K562 (cell line): ENCODE measurements around the gene HAPLN2. TPM values are rescaled to one million over a fixed set of nuclear protein-coding genes. Genes with fewer than 3 reads are reported as not detected.

Source experiments
- ATAC-seq: fragments of 200-7000 bp; cut with Tn5 transposase; 3 replicates; pipeline ENCODE4 v1.9.1; 2020; ENCODE audit warnings: moderate library complexity
- BruUV-seq: library from RNA; stranded (reverse); fragments of 400-500 nt; replicated peaks from 2 replicates; lab custom pipeline; 2021; lab: Mats Ljungman, UMichigan
- CTCF ChIA-PET: fragments of 300-600 bp; formaldehyde crosslinking; extraction: SDS; loops from one replicate; lab custom pipeline; 2021; ENCODE audit warnings: low intra/inter-chr PET ratio; lab: Yijun Ruan, JAX
- POLR2A ChIA-PET: fragments of 300-600, 350-650 bp; sonication (Branson Sonifier 250); formaldehyde crosslinking; extraction: SDS; loops from one replicate; lab custom pipeline; 2021; ENCODE audit warnings: antibody characterized with exemption, inconsistent platforms; lab: Yijun Ruan, JAX
- DNase-seq, 4 experiments: peaks; one replicate each; pipeline versions ENCODE4 v3.0.0 to v3.0.0-alpha.2; 2011 to 2018; ENCODE audit warnings: low spot score in 3 of 4, mixed read lengths in 3 of 4; ENCODE audit errors: extremely low read depth in 1 of 4
- FAIRE-seq: peaks from 2 replicates; lab custom pipeline; 2011; peaks lifted over from hg19 to GRCh38; lab: Jason Lieb, UNC
- H2AFZ ChIP-seq: 2 replicates; pipeline ENCODE4 v1.6.0; 2011; ENCODE audit warnings: low read depth, low read length, control low read depth, inconsistent platforms
- H3K27ac ChIP-seq: fragments of 200-600 bp; 3 replicates; pipeline ENCODE4 v1.8.0; 2011; ENCODE audit warnings: low read depth, mild to moderate bottlenecking, control low read depth, inconsistent platforms, low read length, moderate library complexity, mixed read lengths; ENCODE audit errors: extremely low read depth
- H3K27me3 ChIP-seq, 2 experiments: fragments of 300-600 bp in 1 of 2; 2 replicates in 1 of 2; 3 replicates in 1 of 2; pipeline versions ENCODE4 v1.6.0 to v1.8.0; 2011; ENCODE audit warnings: inconsistent platforms in 2 of 2, low read length in 2 of 2, mild to moderate bottlenecking in 1 of 2, mixed read lengths in 1 of 2, moderate library complexity in 1 of 2; ENCODE audit not compliant: control insufficient read depth in 2 of 2, insufficient read depth in 2 of 2
- H3K36me3 ChIP-seq: fragments of 300-600 bp; 3 replicates; pipeline ENCODE4 v1.8.0; 2011; ENCODE audit warnings: mild to moderate bottlenecking, low read length, inconsistent platforms; ENCODE audit not compliant: control insufficient read depth, insufficient read depth
- H3K4me1 ChIP-seq, 2 experiments: fragments of 200-600 bp in 1 of 2; replicated peaks in 1 of 2; 2 replicates in 1 of 2; 3 replicates in 1 of 2; pipeline versions ENCODE4 v1.5.1 to v1.8.0; 2011; ENCODE audit warnings: inconsistent platforms in 2 of 2, low read length in 2 of 2, mild to moderate bottlenecking in 1 of 2, mixed read lengths in 1 of 2, moderate library complexity in 1 of 2; ENCODE audit not compliant: control insufficient read depth in 2 of 2, insufficient read depth in 2 of 2
- H3K4me2 ChIP-seq: 2 replicates; pipeline ENCODE4 v1.6.1; 2011; ENCODE audit warnings: low read length, control low read depth, inconsistent platforms, mixed read lengths; ENCODE audit not compliant: insufficient read depth
- H3K4me3 ChIP-seq: fragments of 200-600 bp; sonication (generic), shearing (Covaris generic); 2 replicates; pipeline ENCODE4 v1.5.1; 2016; ENCODE audit warnings: control low read depth, inconsistent platforms
- H3K79me2 ChIP-seq: fragments of 200-600 bp; 3 replicates; pipeline ENCODE4 v1.8.0; 2011; ENCODE audit warnings: low read length, inconsistent platforms; ENCODE audit not compliant: control insufficient read depth, insufficient read depth
- H3K9ac ChIP-seq, 2 experiments: 2 replicates each; pipeline versions ENCODE4 v1.6.0 to v1.6.1; 2011; ENCODE audit warnings: low read depth in 2 of 2, low read length in 2 of 2, control low read depth in 1 of 2, inconsistent platforms in 1 of 2, mild to moderate bottlenecking in 1 of 2, mixed read lengths in 1 of 2; ENCODE audit not compliant: insufficient read depth in 1 of 2
- H3K9me1 ChIP-seq: one replicate; pipeline ENCODE4 v1.6.0; 2011; ENCODE audit warnings: inconsistent platforms, mild to moderate bottlenecking, low read length, moderate library complexity; ENCODE audit not compliant: control insufficient read depth, insufficient read depth
- H3K9me3 ChIP-seq: replicated peaks from 2 replicates; pipeline ENCODE4 v1.5.1; 2011; ENCODE audit warnings: low read depth, low read length, inconsistent platforms; ENCODE audit not compliant: control insufficient read depth, insufficient read depth
- H4K20me1 ChIP-seq: replicated peaks from 2 replicates; pipeline ENCODE4 v1.6.1; 2011; ENCODE audit warnings: low read length, inconsistent platforms, mixed read lengths; ENCODE audit not compliant: control insufficient read depth, insufficient read depth
- CXXC5 ChIP-seq: fragments of 250-450 bp; sonication (Bioruptor Pico); IDR thresholded peaks from 2 replicates; pipeline ENCODE4 v1.8.0; 2022; ENCODE audit warnings: inconsistent platforms, mild to moderate bottlenecking, moderate library complexity
- DLX4 ChIP-seq: fragments of 250-450 bp; sonication (Bioruptor Pico); IDR thresholded peaks from 2 replicates; pipeline ENCODE4 v1.6.1; 2021; ENCODE audit warnings: mild to moderate bottlenecking
- NCOR1 ChIP-seq: fragments of 450-650 bp; IDR thresholded peaks from 2 replicates; pipeline ENCODE4 v1.6.1; 2016; ENCODE audit warnings: mild to moderate bottlenecking, moderate library complexity
- POLR2A ChIP-seq: fragments of 450-650 bp; conservative IDR thresholded peaks from 2 replicates; pipeline ENCODE4 v1.6.1; 2016
- POLR2B ChIP-seq: fragments of 450-650 bp; IDR thresholded peaks from 2 replicates; pipeline ENCODE4 v1.6.1; 2018; ENCODE audit warnings: low read depth; ENCODE audit not compliant: partially characterized antibody
- SUPT5H ChIP-seq: fragments of 450-650 bp; IDR thresholded peaks from 2 replicates; pipeline ENCODE4 v1.6.1; 2016
- TAF1 ChIP-seq: IDR thresholded peaks from 2 replicates; pipeline ENCODE4 v1.6.1; 2011; ENCODE audit warnings: mild to moderate bottlenecking, low read length, moderate library complexity; ENCODE audit not compliant: insufficient read depth, control insufficient read depth, severe bottlenecking; ENCODE audit errors: extremely low read depth
- ZBTB17 ChIP-seq: fragments of 450-650 bp; formaldehyde crosslinking; IDR thresholded peaks from 2 replicates; pipeline ENCODE4 v1.4.0; 2020; ENCODE audit warnings: mild to moderate bottlenecking
- WGBS: fragments of 100-300 bp; shearing (Covaris generic); methylation state at CpG from one replicate; pipeline ENCODE4 v1.1.6; 2016; ENCODE audit warnings: low coverage, mixed read lengths; ENCODE audit not compliant: insufficient coverage; ENCODE audit errors: missing lambda C conversion rate; 5-methylcytosine and 5-hydroxymethylcytosine counted together
- in situ Hi-C: fragments of 300-500 bp; cut with MboI; formaldehyde crosslinking; loops from 4 replicates; pipeline ENCODE4 v1.15.0; 2018; ENCODE audit warnings: inconsistent platforms, mixed read lengths
- intact Hi-C: fragments of 100-400 bp; cut with micrococcal nuclease; formaldehyde crosslinking; loops from 2 replicates; pipeline ENCODE4 v1.14.2; 2022
- polyA plus RNA-seq, 8 experiments: library from polyadenylated mRNA; depleted of rRNA in 4 of 8; stranded (reverse) in 5 of 8; unstranded in 3 of 8; fragments of >200 nt; fragmentation: Nextera tagmentation in 2 of 8; fragmentation: Illumina TruSeq in 1 of 8; extraction: Ambion mirVana in 2 of 8; extraction: Trizol in 1 of 8; gene quantifications; 2 replicates each; pipeline versions ENCODE4 v1.2.1 to v1.2.3, GENCODE V29; 2011 to 2014; ENCODE audit warnings: inconsistent platforms in 1 of 8, missing spikeins in 1 of 8
- total RNA-seq, 7 experiments: library from RNA; depleted of rRNA in 6 of 7; stranded (reverse); fragments of >200 nt in 6 of 7; fragmentation: Illumina TruSeq in 2 of 7; extraction: Trizol in 2 of 7; gene quantifications; 2 replicates each; pipeline versions ENCODE4 v1.2.1 to v1.2.3, GENCODE V29; 2011 to 2021; ENCODE audit warnings: low replicate concordance in 1 of 7

HAPLN2 gene
- total and polyA plus RNA-seq, 9 of the 15 experiments (the other 6 are each of a cell fraction or from before 2014, with no cell fraction given), result 0.14 to 5.2 (median 3.8) TPM; not detected in 4

- no peak for TF ChIP-seq ZBTB17 (CRISPR knock-in tag)
These were observed 25.0 kb upstream of the HAPLN2 start (continued) for GRCh38 chr1:156594190-156594589.

DNA sequence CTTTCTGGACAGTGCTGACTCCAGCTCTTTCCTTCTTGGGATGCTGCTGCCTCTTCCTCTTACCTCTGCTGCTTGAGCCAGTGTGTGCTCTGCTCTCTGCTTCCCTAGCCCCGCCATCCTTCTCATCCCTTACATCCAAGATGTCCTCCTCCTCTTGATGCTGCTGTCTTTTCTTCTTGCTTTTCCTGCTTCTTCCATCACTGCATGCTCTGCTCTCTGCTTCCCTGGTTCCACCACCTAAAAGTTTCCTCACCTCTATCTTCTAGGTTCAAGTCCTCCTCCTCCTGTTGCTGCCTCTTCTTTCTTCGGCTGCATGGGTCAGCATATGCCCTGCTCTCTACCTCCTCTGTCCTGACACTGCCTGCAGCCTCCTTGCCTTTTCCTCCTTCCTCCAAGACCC, 24.2 kb upstream of the HAPLN2 start:
- no peak overlapping the region for H3K4me2 ChIP-seq
- H3K27ac ChIP-seq, result no peak overlapping the region
- H3K36me3 ChIP-seq, result peaks cover 78% of the 10 kb centered on the region
- CTCF ChIA-PET, result no interaction called here
- in situ Hi-C loops (no loop called here), intact Hi-C loops (no loop called here)
- no peaks in the 10 kb centered on the region for H4K20me1 ChIP-seq
- no peak overlapping the region for H3K9ac ChIP-seq
- H2AFZ ChIP-seq, result no peak overlapping the region
- DNase-seq (no peak), ATAC-seq (no peak), FAIRE-seq (no peak)
- BruUV-seq, result TSS peak; percentile 76
- POLR2A ChIA-PET, result interaction anchor here (0.9 to 1.6 kb wide), 4 partner anchors 8 to 132 kb away, joined by 3 to 6 read pairs (median 4); no protein-coding TSS in a partner anchor
- H3K9me1 ChIP-seq, result no peaks in the 10 kb centered on the region
- WGBS, result 83% methylated on average over 2 of the region's 2 CpGs
- H3K4me1 ChIP-seq, result peaks cover 8 to 19% of the 10 kb centered on the region in 2 experiments; a peak in 4 of 5 replicates
- H3K9me3 ChIP-seq, result no peaks in the 10 kb centered on the region
- H3K27me3 ChIP-seq, result no peaks in the 10 kb centered on the region
- no peak overlapping the region for H3K4me3 ChIP-seq
- TF ChIP-seq DLX4 (CRISPR knock-in tag) (no peak), POLR2B (peak; percentile 54), CXXC5 (CRISPR knock-in tag) (no peak), TAF1 (no peak), POLR2A (peak; percentile 75), SUPT5H (peak; percentile 72), NCOR1 (0 out of 2 replicates have a peak, but pooled peaks have one; percentile 6)
- peaks cover 46% of the 10 kb centered on the region for H3K79me2 ChIP-seq
